SK-N-SH (cell line): ENCODE data around the gene STK4. TPM values are rescaled to one million over a fixed set of nuclear protein-coding genes. Genes with fewer than 3 reads are reported as not detected.
A peak's percentile ranks its signal among the peaks of the same experiment; 100 is the strongest.

Experiments used
- CTCF ChIA-PET: fragments of 300-600, 350-600 bp; formaldehyde crosslinking; extraction: SDS; loops from one replicate; lab custom pipeline; 2021; lab: Yijun Ruan, JAX
- POLR2A ChIA-PET: fragments of 350-600 bp; sonication (Branson Sonifier 250); formaldehyde crosslinking; extraction: SDS; loops from one replicate; lab custom pipeline; 2020; ENCODE audit warnings: antibody characterized with exemption, inconsistent platforms; lab: Yijun Ruan, JAX
- DNase-seq: peaks from one replicate; pipeline ENCODE4 v3.0.0; 2012
- H2AFZ ChIP-seq: fragments of 200-600 bp; sonication (generic); 2 replicates; pipeline ENCODE4 v1.8.1; 2016; ENCODE audit warnings: antibody characterized with exemption, mild to moderate bottlenecking, low read depth
- H3F3A ChIP-seq: fragments of 200-600 bp; sonication (generic); replicated peaks from 2 replicates; pipeline ENCODE3; 2016; ENCODE audit warnings: antibody characterized with exemption, mild to moderate bottlenecking; ENCODE audit not compliant: insufficient read depth
- H3K27ac ChIP-seq, 2 experiments: fragments of 200-500 bp in 1 of 2; fragments of 200-600 bp in 1 of 2; sonication (Bioruptor generic) in 1 of 2; sonication (generic), shearing (Covaris generic) in 1 of 2; 2 replicates each; pipeline versions ENCODE4 v1.5.1 to v1.6.1; 2014 to 2016; ENCODE audit warnings: low read depth in 2 of 2, inconsistent platforms in 1 of 2, low read length in 1 of 2, mild to moderate bottlenecking in 1 of 2, mixed read lengths in 1 of 2
- H3K27me3 ChIP-seq: fragments of 200-600 bp; sonication (generic), shearing (Covaris generic); 2 replicates; pipeline ENCODE4 v1.6.1; 2016; ENCODE audit warnings: mixed run types; ENCODE audit not compliant: insufficient read depth
- H3K36me3 ChIP-seq, 2 experiments: fragments of 200-500 bp in 1 of 2; fragments of 200-600 bp in 1 of 2; sonication (Bioruptor generic) in 1 of 2; sonication (generic) in 1 of 2; replicated peaks in 1 of 2; 2 replicates each; pipeline versions ENCODE3 to v1.5.1; 2014 to 2016; ENCODE audit warnings: low read length in 1 of 2, mild to moderate bottlenecking in 1 of 2; ENCODE audit not compliant: insufficient read depth in 2 of 2, control insufficient read depth in 1 of 2
- H3K4me1 ChIP-seq, 2 experiments: fragments of 200-500 bp in 1 of 2; fragments of 200-600 bp in 1 of 2; sonication (Bioruptor generic) in 1 of 2; sonication (generic), shearing (Covaris generic) in 1 of 2; 2 replicates each; pipeline versions ENCODE4 v1.5.1 to v1.6.1; 2014 to 2016; ENCODE audit warnings: low read depth in 1 of 2, low read length in 1 of 2, mixed run types in 1 of 2; ENCODE audit not compliant: insufficient read depth in 2 of 2, control insufficient read depth in 1 of 2
- H3K4me2 ChIP-seq: fragments of 200-600 bp; sonication (generic), shearing (Covaris generic); 2 replicates; pipeline ENCODE4 v1.6.1; 2017; ENCODE audit warnings: mixed run types
- H3K4me3 ChIP-seq, 2 experiments: fragments of 200-500 bp in 1 of 2; fragments of 200-600 bp in 1 of 2; sonication (Bioruptor generic) in 1 of 2; sonication (generic), shearing (Covaris generic) in 1 of 2; 2 replicates each; pipeline versions ENCODE4 v1.5.1 to v1.8.1; 2014 to 2016; ENCODE audit warnings: low read depth in 2 of 2, inconsistent platforms in 1 of 2, low read length in 1 of 2, mild to moderate bottlenecking in 1 of 2, mixed read lengths in 1 of 2, moderate library complexity in 1 of 2
- H3K79me2 ChIP-seq: fragments of 200-600 bp; sonication (generic); 2 replicates; pipeline ENCODE4 v1.8.1; 2017; ENCODE audit warnings: mild to moderate bottlenecking; ENCODE audit not compliant: insufficient read depth
- H3K9ac ChIP-seq: fragments of 200-600 bp; sonication (generic); 2 replicates; pipeline ENCODE4 v1.6.1; 2017; ENCODE audit warnings: mixed run types
- H3K9me2 ChIP-seq: fragments of 200-600 bp; sonication (generic); 2 replicates; pipeline ENCODE4 v1.6.1; 2017; ENCODE audit warnings: mixed run types
- H3K9me3 ChIP-seq: fragments of 200-600 bp; sonication (generic); 2 replicates; pipeline ENCODE4 v1.6.1; 2017; ENCODE audit warnings: mixed run types, mild to moderate bottlenecking, moderate library complexity
- H4K20me1 ChIP-seq: fragments of 200-600 bp; sonication (generic); 2 replicates; pipeline ENCODE4 v1.6.1; 2017; ENCODE audit warnings: mild to moderate bottlenecking, mixed run types; ENCODE audit not compliant: insufficient read depth
- CHD2 ChIP-seq: fragments of 150-350 bp; IDR thresholded peaks from 2 replicates; pipeline ENCODE4 v1.6.1; 2018; ENCODE audit warnings: low read length; ENCODE audit not compliant: partially characterized antibody
- FOSL2 ChIP-seq: IDR thresholded peaks from 2 replicates; pipeline ENCODE4 v1.4.0; 2012; ENCODE audit warnings: low read depth, mild to moderate bottlenecking, moderate library complexity, borderline replicate concordance
- FOXJ3 ChIP-seq: sonication (generic); formaldehyde crosslinking; IDR thresholded peaks from 2 replicates; pipeline ENCODE4 v1.5.1; 2020; ENCODE audit warnings: mild to moderate bottlenecking, missing genetic modification reagents
- FOXM1 ChIP-seq: IDR thresholded peaks from 2 replicates; pipeline ENCODE4 v1.4.0; 2012; ENCODE audit warnings: low read depth, mild to moderate bottlenecking
- GATA2 ChIP-seq: sonication (generic); formaldehyde crosslinking; IDR thresholded peaks from 2 replicates; pipeline ENCODE4 v1.5.0; 2020; ENCODE audit warnings: mild to moderate bottlenecking, missing genetic modification reagents
- MEF2A ChIP-seq: IDR thresholded peaks from 2 replicates; pipeline ENCODE4 v1.4.0; 2012; ENCODE audit warnings: low read depth, borderline replicate concordance
- NRF1 ChIP-seq: IDR thresholded peaks from 2 replicates; pipeline ENCODE4 v1.6.1; 2012; ENCODE audit warnings: low read depth, mild to moderate bottlenecking, low read length
- POLR2AphosphoS5 ChIP-seq: IDR thresholded peaks from 2 replicates; pipeline ENCODE4 v1.6.1; 2012; ENCODE audit warnings: low read depth, low read length
- RCOR1 ChIP-seq: fragments of 150-350 bp; IDR thresholded peaks from 2 replicates; pipeline ENCODE4 v1.6.1; 2017; ENCODE audit warnings: antibody characterized with exemption, low read length
- TEAD4 ChIP-seq: IDR thresholded peaks from 2 replicates; pipeline ENCODE4 v1.4.0; 2012; ENCODE audit warnings: mild to moderate bottlenecking, borderline replicate concordance; ENCODE audit not compliant: insufficient read depth
- ZBTB33 ChIP-seq: IDR thresholded peaks from 2 replicates; pipeline ENCODE4 v1.4.0; 2012; ENCODE audit warnings: low read depth, borderline replicate concordance
- WGBS: methylation state at CpG from one replicate; pipeline ENCODE4 v1.1.6; 2017; ENCODE audit warnings: low lambda C conversion rate; 5-methylcytosine and 5-hydroxymethylcytosine counted together
- polyA plus RNA-seq, 3 experiments: library from polyadenylated mRNA; depleted of rRNA; stranded (reverse); fragments of >200 nt; gene quantifications; 2 replicates each; pipeline ENCODE4 v1.2.3, GENCODE V29; 2012
- TF ChIP-seq, protein P1 (sequence below): IDR thresholded peaks from 2 replicates; pipeline ENCODE4 v1.6.1; 2012; ENCODE audit warnings: mild to moderate bottlenecking, low read depth, low read length, moderate library complexity
- TF ChIP-seq, protein P2 (sequence below): fragments of 150-350 bp; IDR thresholded peaks from 2 replicates; pipeline ENCODE4 v1.6.1; 2016; ENCODE audit warnings: mild to moderate bottlenecking, low read depth, low read length

Gene STK4
- polyA plus RNA-seq, 1 of the 3 experiments (the other 2 are of a cell fraction) = 11.4 TPM

GRCh38 chr20:44969300-44969894, 3.1 kb downstream of the STK4 start:
- Histone ChIP-seq H3K9ac (no peak overlapping the region), H3K36me3 (peaks cover 15 to 25% of the 10 kb centered on the region in 2 experiments), H3K4me1 (peaks cover 17 to 20% of the 10 kb centered on the region in 2 experiments; a peak in 3 of 4 replicates), H3K9me3 (no peaks in the 10 kb centered on the region), H3K27me3 (no peaks in the 10 kb centered on the region), H4K20me1 (peaks cover 14% of the 10 kb centered on the region; the same call in 1 of the 2 replicates), H3K79me2 (peaks cover 54% of the 10 kb centered on the region), H3K4me3 (peak overlapping the region in 1 of 2 experiments; percentile 17; a peak in 1 of 4 replicates), H3F3A (no peaks in the 10 kb centered on the region), H3K27ac (0 out of 4 replicates have a peak overlapping the region, but pooled peaks of 1 of the 2 experiments have one; percentile 5), H2AFZ (no peak overlapping the region), H3K9me2 (no peaks in the 10 kb centered on the region), H3K4me2 (peak overlapping the region; percentile 84)
- ChIA-PET POLR2A (no interaction called here), CTCF (no interaction called here)
- WGBS = 51% methylated on average over 3 of the region's 3 CpGs
- no peak for TF ChIP-seq FOXM1
- TF ChIP-seq TEAD4 = no peak
- TF ChIP-seq FOXJ3 = no peak
- TF ChIP-seq, protein P1, sequence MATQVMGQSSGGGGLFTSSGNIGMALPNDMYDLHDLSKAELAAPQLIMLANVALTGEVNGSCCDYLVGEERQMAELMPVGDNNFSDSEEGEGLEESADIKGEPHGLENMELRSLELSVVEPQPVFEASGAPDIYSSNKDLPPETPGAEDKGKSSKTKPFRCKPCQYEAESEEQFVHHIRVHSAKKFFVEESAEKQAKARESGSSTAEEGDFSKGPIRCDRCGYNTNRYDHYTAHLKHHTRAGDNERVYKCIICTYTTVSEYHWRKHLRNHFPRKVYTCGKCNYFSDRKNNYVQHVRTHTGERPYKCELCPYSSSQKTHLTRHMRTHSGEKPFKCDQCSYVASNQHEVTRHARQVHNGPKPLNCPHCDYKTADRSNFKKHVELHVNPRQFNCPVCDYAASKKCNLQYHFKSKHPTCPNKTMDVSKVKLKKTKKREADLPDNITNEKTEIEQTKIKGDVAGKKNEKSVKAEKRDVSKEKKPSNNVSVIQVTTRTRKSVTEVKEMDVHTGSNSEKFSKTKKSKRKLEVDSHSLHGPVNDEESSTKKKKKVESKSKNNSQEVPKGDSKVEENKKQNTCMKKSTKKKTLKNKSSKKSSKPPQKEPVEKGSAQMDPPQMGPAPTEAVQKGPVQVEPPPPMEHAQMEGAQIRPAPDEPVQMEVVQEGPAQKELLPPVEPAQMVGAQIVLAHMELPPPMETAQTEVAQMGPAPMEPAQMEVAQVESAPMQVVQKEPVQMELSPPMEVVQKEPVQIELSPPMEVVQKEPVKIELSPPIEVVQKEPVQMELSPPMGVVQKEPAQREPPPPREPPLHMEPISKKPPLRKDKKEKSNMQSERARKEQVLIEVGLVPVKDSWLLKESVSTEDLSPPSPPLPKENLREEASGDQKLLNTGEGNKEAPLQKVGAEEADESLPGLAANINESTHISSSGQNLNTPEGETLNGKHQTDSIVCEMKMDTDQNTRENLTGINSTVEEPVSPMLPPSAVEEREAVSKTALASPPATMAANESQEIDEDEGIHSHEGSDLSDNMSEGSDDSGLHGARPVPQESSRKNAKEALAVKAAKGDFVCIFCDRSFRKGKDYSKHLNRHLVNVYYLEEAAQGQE = no peak
- no peak for TF ChIP-seq GATA2 (CRISPR knock-in tag)
- no peak for TF ChIP-seq RCOR1
- no peak for TF ChIP-seq CHD2
- TF ChIP-seq FOSL2 = no peak
- no peak for TF ChIP-seq ZBTB33
- DNase-seq = peak; percentile 9

DNA sequence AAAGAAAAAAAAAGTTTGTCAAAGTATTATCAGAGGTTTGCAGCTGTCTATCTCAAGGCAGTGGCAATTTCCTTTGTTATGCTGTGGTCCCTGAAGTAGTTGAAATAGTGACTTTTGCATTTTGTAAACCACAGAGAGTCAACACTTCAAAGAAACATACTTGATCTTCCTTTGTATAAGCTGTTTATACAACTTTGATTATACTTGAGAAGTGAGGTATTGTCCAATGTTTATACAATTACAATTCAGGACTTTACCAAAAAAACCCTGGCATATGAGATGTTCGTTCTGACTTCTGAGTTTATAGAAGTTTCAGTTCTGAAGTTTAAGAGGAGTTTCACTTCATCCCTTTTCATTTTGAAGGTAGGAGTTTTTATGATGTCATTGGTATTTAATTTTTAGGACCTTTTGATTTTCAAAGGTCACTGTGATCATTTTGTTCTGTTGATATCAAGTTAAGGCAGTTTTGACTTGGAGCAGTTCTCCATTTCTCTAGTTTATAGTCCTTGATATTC, 4.0 kb downstream of the STK4 start:
- peaks cover 23 to 33% of the 10 kb centered on the region in 2 experiments for H3K36me3 ChIP-seq
- ChIA-PET CTCF (no interaction called here), POLR2A (interaction anchor here (0.6 kb wide), 1 partner anchor 446 kb away, joined by 3 read pairs; the partner anchor contains the start of gene PIGT)
- no peak overlapping the region for H3K27ac ChIP-seq
- peaks cover 17 to 20% of the 10 kb centered on the region in 2 experiments; a peak in 3 of 4 replicates for H3K4me1 ChIP-seq
- H3K4me3 ChIP-seq = no peak overlapping the region
- H3K27me3 ChIP-seq = no peaks in the 10 kb centered on the region
- H3F3A ChIP-seq = no peaks in the 10 kb centered on the region
- H4K20me1 ChIP-seq = peaks cover 14% of the 10 kb centered on the region; the same call in 1 of the 2 replicates
- no peaks in the 10 kb centered on the region for H3K9me3 ChIP-seq
- no peak for TF ChIP-seq FOSL2
- TF ChIP-seq MEF2A = no peak
- TF ChIP-seq, protein P2, sequence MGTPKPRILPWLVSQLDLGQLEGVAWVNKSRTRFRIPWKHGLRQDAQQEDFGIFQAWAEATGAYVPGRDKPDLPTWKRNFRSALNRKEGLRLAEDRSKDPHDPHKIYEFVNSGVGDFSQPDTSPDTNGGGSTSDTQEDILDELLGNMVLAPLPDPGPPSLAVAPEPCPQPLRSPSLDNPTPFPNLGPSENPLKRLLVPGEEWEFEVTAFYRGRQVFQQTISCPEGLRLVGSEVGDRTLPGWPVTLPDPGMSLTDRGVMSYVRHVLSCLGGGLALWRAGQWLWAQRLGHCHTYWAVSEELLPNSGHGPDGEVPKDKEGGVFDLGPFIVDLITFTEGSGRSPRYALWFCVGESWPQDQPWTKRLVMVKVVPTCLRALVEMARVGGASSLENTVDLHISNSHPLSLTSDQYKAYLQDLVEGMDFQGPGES = no peak
- TF ChIP-seq NRF1 = no peak
- no peak for TF ChIP-seq TEAD4
- no peak for TF ChIP-seq POLR2AphosphoS5
- peaks cover 54% of the 10 kb centered on the region for H3K79me2 ChIP-seq
- no peak overlapping the region for H3K9ac ChIP-seq
- no peak overlapping the region; the same call in 1 of the 2 replicates for H2AFZ ChIP-seq
- H3K4me2 ChIP-seq = no peak overlapping the region; the same call in 1 of the 2 replicates
- H3K9me2 ChIP-seq = no peaks in the 10 kb centered on the region
- WGBS = 89% methylated on average over 1 of the region's 1 CpG
- DNase-seq = no peak
